Kidney (tissue), 14 donors: Measurements from ENCODE around the gene FAM162B. TPM values are rescaled to one million over a fixed set of nuclear protein-coding genes. Genes with fewer than 3 reads are reported as not detected.

ENCODE experiments used
- DNase-seq, 5 donors: peaks; one replicate each; pipeline ENCODE4 v3.0.0-alpha.2; 2013 to 2020
- FAIRE-seq: peaks from 2 replicates; lab custom pipeline; 2012; peaks lifted over from hg19 to GRCh38; lab: Jason Lieb, UNC
- H3K27ac ChIP-seq, 2 donors: one replicate each; pipeline ENCODE4 v1.7.0; 2013; ENCODE audit warnings: low read depth in 2 of 2, low read length in 2 of 2, inconsistent platforms in 1 of 2
- H3K27me3 ChIP-seq: one replicate; pipeline ENCODE4 v1.7.1; 2013; ENCODE audit warnings: low read length, inconsistent platforms; ENCODE audit not compliant: control insufficient read depth, insufficient read depth
- H3K36me3 ChIP-seq, 3 donors: one replicate each; pipeline versions ENCODE4 v1.7.0 to v1.7.1; 2013; ENCODE audit warnings: low read length in 3 of 3, control low read depth in 1 of 3, inconsistent platforms in 1 of 3; ENCODE audit not compliant: insufficient read depth in 3 of 3, control insufficient read depth in 2 of 3
- H3K4me1 ChIP-seq, 3 donors: one replicate each; pipeline versions ENCODE4 v1.7.0 to v1.7.1; 2013; ENCODE audit warnings: low read length in 3 of 3, inconsistent platforms in 1 of 3, low read depth in 1 of 3; ENCODE audit not compliant: control insufficient read depth in 2 of 3, insufficient read depth in 2 of 3
- H3K4me3 ChIP-seq, 3 donors: one replicate each; pipeline versions ENCODE4 v1.7.0 to v1.8.1; 2013; ENCODE audit warnings: low read length in 3 of 3, control low read depth in 1 of 3, inconsistent platforms in 1 of 3
- H3K9ac ChIP-seq, 3 donors: one replicate each; pipeline versions ENCODE4 v1.7.0 to v1.7.1; 2013; ENCODE audit warnings: low read length in 3 of 3, control low read depth in 1 of 3, inconsistent platforms in 1 of 3
- H3K9me3 ChIP-seq, 3 donors: one replicate each; pipeline versions ENCODE4 v1.7.0 to v1.7.1; 2013; ENCODE audit warnings: low read length in 3 of 3, control low read depth in 1 of 3, inconsistent platforms in 1 of 3; ENCODE audit not compliant: control insufficient read depth in 2 of 3, insufficient read depth in 1 of 3
- intact Hi-C: fragments of 100-400 bp; cut with DNase I; formaldehyde crosslinking; loops from one replicate; pipeline ENCODE4 v1.11.1; 2022
- polyA plus RNA-seq: library from polyadenylated mRNA; stranded (reverse); fragments of 350-450 nt; fragmentation: Illumina TruSeq; extraction: RNeasy Lipid Tissue Mini Kit (QIAGEN cat#74804); gene quantifications from one replicate; pipeline ENCODE4 v1.2.3, GENCODE V29; 2014; ENCODE audit warnings: low read depth, low replicate concordance; ENCODE audit not compliant: insufficient read depth
- total RNA-seq: library from RNA; stranded (reverse); fragmentation: NEBNext Ultra II Directional; extraction: Animal tissue kit (Norgen Biotek cat#: 25700); gene quantifications from one replicate; pipeline ENCODE4 v1.2.1, GENCODE V29; 2021
- TF ChIP-seq, protein P1 (sequence below): IDR thresholded peaks from 3 replicates; pipeline ENCODE4 v1.5.1; 2012; ENCODE audit warnings: mild to moderate bottlenecking, moderate library complexity, borderline replicate concordance; ENCODE audit not compliant: insufficient read depth; ENCODE audit errors: extremely low read depth
- donor health status: control.
- donor health status: control.
- donor health status: control.
- donor health status: control.
- donor health status: control.
- donor health status: DM: yes; HTN: yes; CAD: no.
- donor health status: Normal renal cell carcinoma (clear cell type).

Gene FAM162B
- total and polyA plus RNA-seq, 2 donors from 2014 or later = 4.3 to 5.8 TPM

DNA sequence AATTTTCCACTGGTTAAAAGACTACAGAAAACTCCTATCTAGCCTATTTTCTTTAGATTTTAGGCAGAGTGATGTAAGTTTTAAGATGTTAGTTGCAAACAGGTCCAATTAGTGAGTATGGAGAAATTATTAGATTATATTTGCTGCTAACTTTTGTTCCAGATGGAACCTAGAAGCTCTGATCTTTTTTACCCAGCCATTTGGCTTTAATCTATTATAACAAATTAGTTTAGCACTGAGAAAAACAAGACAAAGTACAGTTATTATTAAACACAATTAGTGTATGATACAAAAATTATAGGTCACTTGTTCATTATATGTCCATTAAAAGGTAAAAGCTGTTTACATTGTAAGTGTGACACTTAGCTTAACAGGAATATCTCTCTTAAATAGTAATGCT lies 2.5 kb downstream of the FAM162B start:
- H3K4me1 ChIP-seq = no peaks in the 10 kb centered on the region
- no peak for DNase-seq
- H3K27me3 ChIP-seq = peaks cover 18% of the 10 kb centered on the region
- intact Hi-C loops = no loop called here
- FAIRE-seq = no peak
- no peak overlapping the region for H3K27ac ChIP-seq
- H3K9ac ChIP-seq = no peak overlapping the region
- TF ChIP-seq, protein P1, sequence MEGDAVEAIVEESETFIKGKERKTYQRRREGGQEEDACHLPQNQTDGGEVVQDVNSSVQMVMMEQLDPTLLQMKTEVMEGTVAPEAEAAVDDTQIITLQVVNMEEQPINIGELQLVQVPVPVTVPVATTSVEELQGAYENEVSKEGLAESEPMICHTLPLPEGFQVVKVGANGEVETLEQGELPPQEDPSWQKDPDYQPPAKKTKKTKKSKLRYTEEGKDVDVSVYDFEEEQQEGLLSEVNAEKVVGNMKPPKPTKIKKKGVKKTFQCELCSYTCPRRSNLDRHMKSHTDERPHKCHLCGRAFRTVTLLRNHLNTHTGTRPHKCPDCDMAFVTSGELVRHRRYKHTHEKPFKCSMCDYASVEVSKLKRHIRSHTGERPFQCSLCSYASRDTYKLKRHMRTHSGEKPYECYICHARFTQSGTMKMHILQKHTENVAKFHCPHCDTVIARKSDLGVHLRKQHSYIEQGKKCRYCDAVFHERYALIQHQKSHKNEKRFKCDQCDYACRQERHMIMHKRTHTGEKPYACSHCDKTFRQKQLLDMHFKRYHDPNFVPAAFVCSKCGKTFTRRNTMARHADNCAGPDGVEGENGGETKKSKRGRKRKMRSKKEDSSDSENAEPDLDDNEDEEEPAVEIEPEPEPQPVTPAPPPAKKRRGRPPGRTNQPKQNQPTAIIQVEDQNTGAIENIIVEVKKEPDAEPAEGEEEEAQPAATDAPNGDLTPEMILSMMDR = no peak
- H3K4me3 ChIP-seq = no peak overlapping the region
- no peaks in the 10 kb centered on the region for H3K9me3 ChIP-seq
- no peaks in the 10 kb centered on the region for H3K36me3 ChIP-seq

DNA sequence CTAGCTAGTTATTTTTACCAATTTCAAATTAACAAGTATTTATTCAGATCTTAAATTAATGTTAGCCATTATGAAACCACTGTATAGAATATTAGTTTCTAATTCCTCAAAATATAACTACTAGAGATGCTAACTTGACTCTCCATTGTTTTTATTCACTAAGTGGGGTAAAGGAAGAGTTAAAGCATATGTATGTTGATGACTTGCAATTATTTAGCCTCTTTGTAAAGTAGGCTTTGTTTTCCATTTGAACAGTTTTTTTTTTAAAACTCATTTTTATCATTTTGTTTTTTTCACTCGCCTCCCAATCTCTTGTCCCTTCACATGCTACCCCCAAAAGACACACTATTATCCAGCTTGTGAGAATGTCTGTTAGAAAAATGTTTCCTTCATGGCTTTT lies 3.3 kb downstream of the FAM162B start:
- Histone ChIP-seq H3K4me3 (no peak overlapping the region), H3K27ac (no peak overlapping the region), H3K36me3 (no peaks in the 10 kb centered on the region), H3K9me3 (no peaks in the 10 kb centered on the region), H3K9ac (no peak overlapping the region), H3K4me1 (no peaks in the 10 kb centered on the region), H3K27me3 (peaks cover 18% of the 10 kb centered on the region)
- TF ChIP-seq, protein P1 = no peak
- FAIRE-seq (no peak), DNase-seq (no peak)
- intact Hi-C loops = no loop called here

GRCh38 chr6:116761779-116762178 lies 3.7 kb downstream of the FAM162B start:
- Histone ChIP-seq H3K9ac (no peak overlapping the region), H3K4me3 (no peak overlapping the region), H3K27ac (no peak overlapping the region), H3K4me1 (no peaks in the 10 kb centered on the region), H3K9me3 (no peaks in the 10 kb centered on the region), H3K27me3 (peaks cover 14% of the 10 kb centered on the region), H3K36me3 (no peaks in the 10 kb centered on the region)
- TF ChIP-seq, protein P1 = no peak
- intact Hi-C loops = no loop called here
- DNase-seq (no peak), FAIRE-seq (no peak)

GRCh38 chr6:116745176-116745575 lies 20.3 kb downstream of the FAM162B start:
- Histone ChIP-seq H3K36me3 (no peaks in the 10 kb centered on the region), H3K9ac (no peak overlapping the region), H3K4me1 (no peaks in the 10 kb centered on the region), H3K4me3 (no peak overlapping the region), H3K9me3 (no peaks in the 10 kb centered on the region), H3K27me3 (no peaks in the 10 kb centered on the region), H3K27ac (no peak overlapping the region)
- DNase-seq = peak in 1 of 5 donors; percentile 37
- FAIRE-seq = no peak
- TF ChIP-seq, protein P1 = no peak
- intact Hi-C loops = no loop called here
